Osteocyte (in vitro differentiated cells): ENCODE data around the gene HPGD. TPM values are rescaled to one million over a fixed set of nuclear protein-coding genes. Genes with fewer than 3 reads are reported as not detected.
A peak's percentile ranks its signal among the peaks of the same experiment; 100 is the strongest.

Experiments
- DNase-seq: peaks from one replicate; pipeline ENCODE4 v3.0.0; 2021; ENCODE audit warnings: mixed read lengths; ENCODE audit not compliant: unreplicated experiment; ENCODE audit errors: extremely low spot score
- H3K27ac Mint-ChIP-seq: one replicate; pipeline ENCODE4 v1.8.0; 2021; ENCODE audit warnings: mild to moderate bottlenecking, mixed read lengths; ENCODE audit not compliant: unreplicated experiment
- H3K27me3 Mint-ChIP-seq: one replicate; pipeline ENCODE4 v1.8.0; 2021; ENCODE audit warnings: mixed read lengths; ENCODE audit not compliant: unreplicated experiment
- H3K36me3 Mint-ChIP-seq: one replicate; pipeline ENCODE4 v1.8.0; 2021; ENCODE audit warnings: mixed read lengths; ENCODE audit not compliant: unreplicated experiment
- H3K4me1 Mint-ChIP-seq: one replicate; pipeline ENCODE4 v1.8.0; 2021; ENCODE audit warnings: mixed read lengths; ENCODE audit not compliant: unreplicated experiment
- H3K4me3 Mint-ChIP-seq: one replicate; pipeline ENCODE4 v1.8.0; 2021; ENCODE audit warnings: mild to moderate bottlenecking, moderate library complexity, mixed read lengths; ENCODE audit not compliant: unreplicated experiment
- H3K9me3 Mint-ChIP-seq: one replicate; pipeline ENCODE4 v1.8.0; 2021; ENCODE audit warnings: mixed read lengths; ENCODE audit not compliant: unreplicated experiment
- total RNA-seq: library from RNA; stranded (reverse); gene quantifications from 2 replicates; pipeline ENCODE4 v1.2.1, GENCODE V29; 2021
- TF ChIP-seq, protein P1 (sequence below): fragments of 200-600 bp; sonication (generic); IDR thresholded peaks from 2 replicates; pipeline ENCODE4 v1.5.0; 2021; ENCODE audit warnings: antibody characterized with exemption, mild to moderate bottlenecking, moderate library complexity

HPGD gene
- total RNA-seq, 1 donor from 2014 or later = not detected

DNA sequence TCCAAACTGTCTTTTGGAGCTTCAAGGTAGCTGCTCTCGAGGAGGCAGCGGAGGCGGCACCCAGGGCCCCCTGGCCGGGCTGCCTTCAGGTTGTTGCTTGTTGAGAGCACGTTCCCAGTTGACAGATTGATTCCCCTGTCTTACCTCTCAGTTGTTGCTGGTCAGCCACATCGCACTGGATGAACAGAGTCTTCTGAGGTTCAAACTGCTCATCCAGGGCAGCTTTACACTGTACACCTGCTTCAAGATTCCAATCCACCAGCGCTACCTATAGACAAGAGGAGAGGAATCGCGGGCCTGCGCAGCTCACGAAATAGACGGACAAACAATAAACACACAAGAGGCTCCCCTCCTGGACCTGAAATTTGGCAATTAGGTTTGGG is 497 bp downstream of the HPGD start:
- no peaks in the 10 kb centered on the region for H3K36me3 Mint-ChIP-seq
- H3K4me3 Mint-ChIP-seq = peak overlapping the region; percentile 56
- TF ChIP-seq, protein P1, sequence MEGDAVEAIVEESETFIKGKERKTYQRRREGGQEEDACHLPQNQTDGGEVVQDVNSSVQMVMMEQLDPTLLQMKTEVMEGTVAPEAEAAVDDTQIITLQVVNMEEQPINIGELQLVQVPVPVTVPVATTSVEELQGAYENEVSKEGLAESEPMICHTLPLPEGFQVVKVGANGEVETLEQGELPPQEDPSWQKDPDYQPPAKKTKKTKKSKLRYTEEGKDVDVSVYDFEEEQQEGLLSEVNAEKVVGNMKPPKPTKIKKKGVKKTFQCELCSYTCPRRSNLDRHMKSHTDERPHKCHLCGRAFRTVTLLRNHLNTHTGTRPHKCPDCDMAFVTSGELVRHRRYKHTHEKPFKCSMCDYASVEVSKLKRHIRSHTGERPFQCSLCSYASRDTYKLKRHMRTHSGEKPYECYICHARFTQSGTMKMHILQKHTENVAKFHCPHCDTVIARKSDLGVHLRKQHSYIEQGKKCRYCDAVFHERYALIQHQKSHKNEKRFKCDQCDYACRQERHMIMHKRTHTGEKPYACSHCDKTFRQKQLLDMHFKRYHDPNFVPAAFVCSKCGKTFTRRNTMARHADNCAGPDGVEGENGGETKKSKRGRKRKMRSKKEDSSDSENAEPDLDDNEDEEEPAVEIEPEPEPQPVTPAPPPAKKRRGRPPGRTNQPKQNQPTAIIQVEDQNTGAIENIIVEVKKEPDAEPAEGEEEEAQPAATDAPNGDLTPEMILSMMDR = no peak
- peaks cover 10% of the 10 kb centered on the region for H3K4me1 Mint-ChIP-seq
- no peak for DNase-seq
- peaks cover 75% of the 10 kb centered on the region for H3K27me3 Mint-ChIP-seq
- no peak overlapping the region for H3K27ac Mint-ChIP-seq
- no peaks in the 10 kb centered on the region for H3K9me3 Mint-ChIP-seq

GRCh38 chr4:174520660-174521059 is 1.6 kb downstream of the HPGD start:
- Mint-ChIP-seq H3K9me3 (no peaks in the 10 kb centered on the region), H3K4me3 (no peak overlapping the region), H3K27ac (no peak overlapping the region), H3K4me1 (peaks cover 10% of the 10 kb centered on the region), H3K36me3 (no peaks in the 10 kb centered on the region), H3K27me3 (peaks cover 76% of the 10 kb centered on the region)
- TF ChIP-seq, protein P1 = no peak
- no peak for DNase-seq

DNA sequence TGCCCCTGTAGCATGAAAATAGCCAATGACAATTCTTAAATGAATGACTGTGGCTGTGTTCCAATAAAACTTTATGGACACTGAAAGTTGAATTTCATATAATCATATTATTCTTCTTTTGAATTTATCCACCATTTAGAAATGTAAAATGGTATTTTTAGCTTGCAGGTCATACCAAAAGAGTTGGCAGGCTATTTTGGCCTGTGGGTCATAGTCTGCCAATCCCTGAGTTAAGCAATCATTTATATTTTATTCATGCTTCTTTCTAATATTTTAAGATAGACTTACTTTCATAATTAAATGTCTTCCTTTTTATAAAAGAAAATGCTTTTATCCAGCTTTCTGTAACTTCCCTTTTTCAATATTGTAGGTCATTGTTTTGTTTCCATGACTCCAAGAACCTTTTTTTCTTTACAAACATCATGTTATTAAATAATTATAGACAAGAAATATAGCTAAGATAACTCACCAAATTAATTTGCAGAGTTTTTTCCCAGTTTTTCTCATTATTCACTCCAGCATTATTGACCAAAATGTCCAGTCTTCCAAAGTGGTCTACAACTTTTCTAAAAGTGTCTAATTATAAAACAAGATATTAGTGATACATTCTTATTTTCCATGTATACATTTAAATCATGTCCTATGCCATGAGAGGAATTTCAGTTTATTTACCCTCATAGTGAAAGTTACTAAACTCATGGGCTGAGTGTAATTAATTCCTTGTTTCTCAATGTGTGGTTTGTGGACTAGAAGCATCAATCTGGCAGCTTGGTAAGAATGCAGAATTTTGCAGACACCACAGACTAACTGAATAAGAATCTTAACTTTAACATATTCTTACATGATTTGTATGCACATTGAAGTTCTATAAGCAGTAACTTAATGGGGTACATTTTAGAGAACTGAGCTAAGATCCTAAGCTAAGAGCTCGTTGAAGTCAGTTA is 4.5 kb downstream of the HPGD start:
- Mint-ChIP-seq H3K4me3 (no peak overlapping the region), H3K27me3 (peaks cover 65% of the 10 kb centered on the region), H3K4me1 (peaks cover 9% of the 10 kb centered on the region), H3K36me3 (no peaks in the 10 kb centered on the region), H3K27ac (no peak overlapping the region), H3K9me3 (no peaks in the 10 kb centered on the region)
- DNase-seq = no peak
- TF ChIP-seq, protein P1 = no peak

DNA sequence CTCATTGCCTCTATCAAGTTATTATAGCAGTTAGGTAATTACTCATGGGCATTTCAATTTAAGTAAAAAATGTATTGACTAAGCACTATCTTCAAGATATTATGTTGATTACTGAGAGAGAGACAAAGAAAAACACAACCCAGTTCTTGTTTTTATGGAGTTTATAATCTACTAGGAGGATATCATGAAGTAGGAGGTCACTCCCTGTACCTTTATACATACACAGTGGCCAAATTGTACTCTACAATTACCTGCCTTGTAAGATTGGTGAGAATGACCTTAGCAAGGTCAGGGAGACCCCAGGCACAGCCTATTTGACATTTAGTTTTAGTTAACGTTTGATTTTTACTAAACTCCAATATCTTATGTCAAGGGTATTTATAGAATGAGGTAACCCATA is 5.5 kb downstream of the HPGD start:
- no peak overlapping the region for H3K4me3 Mint-ChIP-seq
- peaks cover 2% of the 10 kb centered on the region for H3K4me1 Mint-ChIP-seq
- no peak for DNase-seq
- no peak overlapping the region for H3K27ac Mint-ChIP-seq
- TF ChIP-seq, protein P1 = no peak
- no peaks in the 10 kb centered on the region for H3K36me3 Mint-ChIP-seq
- no peaks in the 10 kb centered on the region for H3K9me3 Mint-ChIP-seq
- peaks cover 58% of the 10 kb centered on the region for H3K27me3 Mint-ChIP-seq

GRCh38 chr4:174516345-174516744 is 5.9 kb downstream of the HPGD start:
- Mint-ChIP-seq H3K9me3 (no peaks in the 10 kb centered on the region), H3K4me3 (no peak overlapping the region), H3K27ac (no peak overlapping the region), H3K36me3 (no peaks in the 10 kb centered on the region), H3K27me3 (peaks cover 54% of the 10 kb centered on the region), H3K4me1 (no peaks in the 10 kb centered on the region)
- TF ChIP-seq, protein P1 = no peak
- DNase-seq = no peak
